ENCODE results near the gene NPAS3. TPM values are rescaled to one million over a fixed set of nuclear protein-coding genes. Genes with fewer than 3 reads are reported as not detected.

Gene NPAS3
- total RNA-seq, 2 experiments from 2014 or later, result not detected

GRCh38 chr14:33404054-33404453, 465.4 kb downstream of the NPAS3 start:
- Histone ChIP-seq H3K27ac (ENCODE audit: low read depth, low read length, poor library complexity, severe bottlenecking) (no peak overlapping the region), H3K9me3 (ENCODE audit: low read length) (no peaks in the 10 kb centered on the region), H3K9me2 (ENCODE audit: insufficient read depth, low read length) (no peaks in the 10 kb centered on the region), H4K20me1 (ENCODE audit: insufficient read depth, low read length) (no peaks in the 10 kb centered on the region), H3K36me3 (ENCODE audit: insufficient read depth, low read length) (no peaks in the 10 kb centered on the region), H3K4me2 (ENCODE audit: low read length) (no peak overlapping the region), H3K4me1 (ENCODE audit: insufficient read depth, low read length, poor library complexity, severe bottlenecking) (no peaks in the 10 kb centered on the region), H2AFZ (ENCODE audit: low read length) (no peak overlapping the region), H3K4me3 (ENCODE audit: low read depth, low read length, poor library complexity, severe bottlenecking) (no peak overlapping the region), H3K79me2 (ENCODE audit: insufficient read depth, low read depth, low read length) (no peaks in the 10 kb centered on the region)
- POLR2A ChIA-PET, result interaction anchor here (0.5 kb wide), 1 partner anchor 575 kb away, joined by 4 read pairs; no protein-coding TSS in a partner anchor
- no peak for TF ChIP-seq EZH2phosphoT487 (IDR thresholded peaks at IDR 0.05; ENCODE audit: borderline replicate concordance, low read depth, low read length)
- TF ChIP-seq, protein P1, sequence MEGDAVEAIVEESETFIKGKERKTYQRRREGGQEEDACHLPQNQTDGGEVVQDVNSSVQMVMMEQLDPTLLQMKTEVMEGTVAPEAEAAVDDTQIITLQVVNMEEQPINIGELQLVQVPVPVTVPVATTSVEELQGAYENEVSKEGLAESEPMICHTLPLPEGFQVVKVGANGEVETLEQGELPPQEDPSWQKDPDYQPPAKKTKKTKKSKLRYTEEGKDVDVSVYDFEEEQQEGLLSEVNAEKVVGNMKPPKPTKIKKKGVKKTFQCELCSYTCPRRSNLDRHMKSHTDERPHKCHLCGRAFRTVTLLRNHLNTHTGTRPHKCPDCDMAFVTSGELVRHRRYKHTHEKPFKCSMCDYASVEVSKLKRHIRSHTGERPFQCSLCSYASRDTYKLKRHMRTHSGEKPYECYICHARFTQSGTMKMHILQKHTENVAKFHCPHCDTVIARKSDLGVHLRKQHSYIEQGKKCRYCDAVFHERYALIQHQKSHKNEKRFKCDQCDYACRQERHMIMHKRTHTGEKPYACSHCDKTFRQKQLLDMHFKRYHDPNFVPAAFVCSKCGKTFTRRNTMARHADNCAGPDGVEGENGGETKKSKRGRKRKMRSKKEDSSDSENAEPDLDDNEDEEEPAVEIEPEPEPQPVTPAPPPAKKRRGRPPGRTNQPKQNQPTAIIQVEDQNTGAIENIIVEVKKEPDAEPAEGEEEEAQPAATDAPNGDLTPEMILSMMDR (conservative IDR thresholded peaks at IDR 0.05; ENCODE audit: low read length), result no peak
- DNase-seq (ENCODE audit: low spot score), result no peak
- no TSS peak for BruUV-seq (replicated peaks)
- CTCF ChIA-PET (ENCODE audit: unreplicated experiment), result no interaction called here
- intact Hi-C loops (cut with micrococcal nuclease; ENCODE audit: unreplicated experiment), result no loop called here

DNA sequence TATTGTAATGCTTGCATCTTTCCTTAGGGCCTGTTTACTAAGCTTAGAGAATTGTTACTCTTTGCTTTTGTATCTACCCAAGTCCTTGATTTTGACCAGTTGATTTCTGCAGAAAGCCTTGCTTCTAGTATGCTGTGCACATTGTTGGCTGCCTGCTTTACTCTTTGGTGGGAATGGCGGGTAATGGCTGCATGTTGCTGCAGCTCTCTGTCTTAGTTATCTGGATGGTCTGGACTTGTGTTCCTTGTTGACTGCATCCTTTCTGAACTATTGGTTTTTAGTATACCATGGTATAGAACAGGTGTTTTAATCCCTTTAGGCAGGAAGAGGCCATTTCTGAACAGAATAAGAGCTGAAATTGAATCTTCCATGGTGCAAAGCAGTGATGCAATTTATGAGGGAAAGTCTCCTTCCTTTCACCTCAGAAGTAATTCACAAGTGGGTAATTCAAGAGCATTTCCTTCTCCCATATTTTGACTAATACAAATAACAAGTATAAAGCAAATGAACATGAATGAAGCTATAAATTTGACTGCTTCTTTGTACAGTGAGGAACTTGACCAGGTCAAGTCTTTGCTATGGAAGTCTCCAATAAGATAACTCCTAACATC, 466.4 kb downstream of the NPAS3 start:
- ChIA-PET CTCF (ENCODE audit: unreplicated experiment) (no interaction called here), POLR2A (interaction anchor here (0.7 kb wide), 2 partner anchors 13 to 410 kb away, joined by 3 to 4 read pairs; no protein-coding TSS in a partner anchor)
- no peak for DNase-seq (ENCODE audit: low spot score)
- TF ChIP-seq EZH2phosphoT487 (IDR thresholded peaks at IDR 0.05; ENCODE audit: borderline replicate concordance, low read depth, low read length), result no peak
- TF ChIP-seq, protein P1 (conservative IDR thresholded peaks at IDR 0.05; ENCODE audit: low read length), result no peak
- Histone ChIP-seq H3K4me1 (ENCODE audit: insufficient read depth, low read length, poor library complexity, severe bottlenecking) (no peaks in the 10 kb centered on the region), H4K20me1 (ENCODE audit: insufficient read depth, low read length) (no peaks in the 10 kb centered on the region), H2AFZ (ENCODE audit: low read length) (no peak overlapping the region), H3K36me3 (ENCODE audit: insufficient read depth, low read length) (no peaks in the 10 kb centered on the region), H3K9me2 (ENCODE audit: insufficient read depth, low read length) (no peaks in the 10 kb centered on the region), H3K27ac (ENCODE audit: low read depth, low read length, poor library complexity, severe bottlenecking) (no peak overlapping the region), H3K9me3 (ENCODE audit: low read length) (no peaks in the 10 kb centered on the region), H3K4me3 (ENCODE audit: low read depth, low read length, poor library complexity, severe bottlenecking) (no peak overlapping the region), H3K4me2 (ENCODE audit: low read length) (no peak overlapping the region), H3K79me2 (ENCODE audit: insufficient read depth, low read depth, low read length) (no peaks in the 10 kb centered on the region)
- no TSS peak for BruUV-seq (replicated peaks)
- intact Hi-C loops (cut with micrococcal nuclease; ENCODE audit: unreplicated experiment), result no loop called here

- ChIA-PET CTCF (ENCODE audit: unreplicated experiment) (no interaction called here), POLR2A (interaction anchor here (0.6 kb wide), 1 partner anchor 40 kb away, joined by 3 read pairs; no protein-coding TSS in a partner anchor)
- no peak overlapping the region for H2AFZ ChIP-seq (ENCODE audit: low read length)
- H3K4me2 ChIP-seq (ENCODE audit: low read length), result no peak overlapping the region
- no peak for DNase-seq (ENCODE audit: low spot score)
- no peaks in the 10 kb centered on the region for H4K20me1 ChIP-seq (ENCODE audit: insufficient read depth, low read length)
- no peak overlapping the region for H3K27ac ChIP-seq (ENCODE audit: low read depth, low read length, poor library complexity, severe bottlenecking)
- no peaks in the 10 kb centered on the region for H3K36me3 ChIP-seq (ENCODE audit: insufficient read depth, low read length)
- no peaks in the 10 kb centered on the region for H3K9me2 ChIP-seq (ENCODE audit: insufficient read depth, low read length)
- intact Hi-C loops (cut with micrococcal nuclease; ENCODE audit: unreplicated experiment), result no loop called here
- no TSS peak for BruUV-seq (replicated peaks)
- H3K4me3 ChIP-seq (ENCODE audit: low read depth, low read length, poor library complexity, severe bottlenecking), result no peak overlapping the region
- no peaks in the 10 kb centered on the region for H3K79me2 ChIP-seq (ENCODE audit: insufficient read depth, low read depth, low read length)
- TF ChIP-seq, protein P1 (conservative IDR thresholded peaks at IDR 0.05; ENCODE audit: low read length), result no peak
- no peak for TF ChIP-seq EZH2phosphoT487 (IDR thresholded peaks at IDR 0.05; ENCODE audit: borderline replicate concordance, low read depth, low read length)
- no peaks in the 10 kb centered on the region for H3K4me1 ChIP-seq (ENCODE audit: insufficient read depth, low read length, poor library complexity, severe bottlenecking)
- H3K9me3 ChIP-seq (ENCODE audit: low read length), result no peaks in the 10 kb centered on the region
Observed at GRCh38 chr14:33406766-33407165, 468.1 kb downstream of the NPAS3 start.
